ENCODE results near the gene EPHA1. TPM values are rescaled to one million over a fixed set of nuclear protein-coding genes. Genes with fewer than 3 reads are reported as not detected.

Gene EPHA1
- total RNA-seq, 2 experiments from 2014 or later: 1.1 to 1.2 TPM

GRCh38 chr7:143368387-143368786 lies 40.3 kb downstream of the EPHA1 start:
- ChIA-PET CTCF (interaction anchor here (1.0 to 2.6 kb wide), 4 partner anchors 12 to 128 kb away, joined by 3 to 20 read pairs (median 4); no protein-coding TSS in a partner anchor), POLR2A (interaction anchor here (0.8 to 1.1 kb wide), 2 partner anchors 11 to 28 kb away, joined by 3 read pairs; no protein-coding TSS in a partner anchor)
- peaks cover 2% of the 10 kb centered on the region for H3K36me3 Mint-ChIP-seq (ENCODE audit: low read depth)
- H3K27ac Mint-ChIP-seq: no peak overlapping the region
- H3K4me1 Mint-ChIP-seq: peaks cover 22% of the 10 kb centered on the region
- H3K4me3 Mint-ChIP-seq: no peak overlapping the region
- H3K27me3 Mint-ChIP-seq: peaks cover 31% of the 10 kb centered on the region
- H3K9me3 Mint-ChIP-seq: no peaks in the 10 kb centered on the region
- no peak for DNase-seq

- Mint-ChIP-seq H3K27me3 (peaks cover 35% of the 10 kb centered on the region), H3K4me3 (no peak overlapping the region), H3K4me1 (peaks cover 22% of the 10 kb centered on the region), H3K27ac (no peak overlapping the region), H3K36me3 (ENCODE audit: low read depth) (peaks cover 2% of the 10 kb centered on the region), H3K9me3 (no peaks in the 10 kb centered on the region)
- POLR2A ChIA-PET: interaction anchor here (1.1 kb wide), 1 partner anchor 28 kb away, joined by 3 read pairs; no protein-coding TSS in a partner anchor
- DNase-seq: no peak
- CTCF ChIA-PET: interaction anchor here (1.0 to 2.6 kb wide), 2 partner anchors 12 to 128 kb away, joined by 3 to 20 read pairs; no protein-coding TSS in a partner anchor
These were observed 40.7 kb downstream of the EPHA1 start for GRCh38 chr7:143367972-143368371.

GRCh38 chr7:143363016-143363937 lies 45.4 kb downstream of the EPHA1 start:
- Mint-ChIP-seq H3K27ac (no peak overlapping the region), H3K36me3 (ENCODE audit: low read depth) (no peaks in the 10 kb centered on the region), H3K9me3 (no peaks in the 10 kb centered on the region), H3K4me3 (peak overlapping the region; percentile 52), H3K4me1 (peaks cover 10% of the 10 kb centered on the region), H3K27me3 (peaks cover 62% of the 10 kb centered on the region)
- ChIA-PET CTCF (interaction anchor here (2.3 kb wide), 1 partner anchor 17 kb away, joined by 9 read pairs; no protein-coding TSS in a partner anchor), POLR2A (no interaction called here)
- no peak for DNase-seq

GRCh38 chr7:143362131-143363015 lies 46.3 kb downstream of the EPHA1 start, which contains the start of gene FAM131B:
TSS of gene FAM131B (minus strand) at chr7:143362713. CDS start at chr7:143362603, 110 bp downstream.
- H3K4me3 Mint-ChIP-seq: peak within 1 kb of the TSS; percentile 80
- no peak within 1 kb of the TSS for H3K27ac Mint-ChIP-seq
- DNase-seq: peak; percentile 34
- H3K9me3 Mint-ChIP-seq: no peaks in the 10 kb centered on the region
- ChIA-PET CTCF (interaction anchor here (1.0 to 1.3 kb wide), 2 partner anchors 17 to 147 kb away, joined by 3 to 5 read pairs; no protein-coding TSS in a partner anchor), POLR2A (interaction anchor here (1.2 kb wide), 1 partner anchor 22 kb away, joined by 4 read pairs; no protein-coding TSS in a partner anchor)
- peaks cover 10% of the 10 kb centered on the region for H3K4me1 Mint-ChIP-seq
- no peaks in the 10 kb centered on the region for H3K36me3 Mint-ChIP-seq (ENCODE audit: low read depth)
- peaks cover 65% of the 10 kb centered on the region for H3K27me3 Mint-ChIP-seq

- Mint-ChIP-seq H3K36me3 (ENCODE audit: low read depth) (no peaks in the 10 kb centered on the region), H3K9me3 (no peaks in the 10 kb centered on the region), H3K27ac (no peak overlapping the region), H3K27me3 (peaks cover 63% of the 10 kb centered on the region), H3K4me3 (peak overlapping the region; percentile 80), H3K4me1 (peaks cover 10% of the 10 kb centered on the region)
- CTCF ChIA-PET: interaction anchor here (1.0 to 1.3 kb wide), 2 partner anchors 17 to 147 kb away, joined by 3 to 5 read pairs; no protein-coding TSS in a partner anchor
- DNase-seq: no peak
- POLR2A ChIA-PET: interaction anchor here (1.2 kb wide), 1 partner anchor 23 kb away, joined by 4 read pairs; no protein-coding TSS in a partner anchor
These were observed 47.0 kb downstream of the EPHA1 start for GRCh38 chr7:143361552-143362130.

GRCh38 chr7:143360788-143361551 lies 47.7 kb downstream of the EPHA1 start:
- Mint-ChIP-seq H3K4me3 (peak overlapping the region; percentile 56), H3K9me3 (no peaks in the 10 kb centered on the region), H3K4me1 (peaks cover 10% of the 10 kb centered on the region), H3K27ac (no peak overlapping the region), H3K27me3 (peaks cover 58% of the 10 kb centered on the region), H3K36me3 (ENCODE audit: low read depth) (no peaks in the 10 kb centered on the region)
- ChIA-PET POLR2A (interaction anchor here (1.2 to 3.2 kb wide), 4 partner anchors 11 to 73 kb away, joined by 3 to 10 read pairs (median 4); partner anchors contain the start of gene CASP2), CTCF (interaction anchor here (1.0 to 3.2 kb wide), 6 partner anchors 11 to 146 kb away, joined by 3 to 12 read pairs (median 5); no protein-coding TSS in a partner anchor)
- DNase-seq: no peak

DNA sequence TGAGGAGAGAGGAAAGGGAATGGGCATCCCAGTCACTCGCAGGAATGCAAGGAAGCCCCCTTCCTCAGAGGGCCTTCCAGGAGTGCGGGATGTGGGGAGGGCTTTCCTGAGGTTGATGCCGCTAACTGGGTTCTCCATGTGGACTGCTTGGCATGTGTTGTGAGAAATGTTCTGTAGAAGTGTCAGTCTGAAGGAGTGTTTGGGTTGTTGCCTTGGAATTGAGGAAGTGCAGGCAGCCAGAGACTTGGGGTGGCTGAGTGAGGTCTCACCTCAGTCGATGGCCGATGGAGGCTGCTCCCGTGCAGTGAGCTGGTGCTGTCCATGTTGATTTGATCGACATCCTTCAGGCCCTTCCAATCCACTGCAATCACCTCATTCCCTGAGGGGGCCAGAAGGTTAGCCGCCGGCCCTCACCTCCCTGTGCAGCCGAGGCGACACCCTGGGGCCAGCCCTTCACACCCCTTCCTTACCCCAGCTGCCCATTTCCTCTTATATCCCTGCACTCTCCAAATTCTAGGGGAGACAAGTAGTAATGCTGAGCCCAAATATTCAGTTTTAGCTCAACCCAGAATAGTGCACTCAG lies 48.8 kb downstream of the EPHA1 start:
- ChIA-PET POLR2A (interaction anchor here (1.3 to 3.2 kb wide), 3 partner anchors 12 to 72 kb away, joined by 3 to 10 read pairs (median 5); partner anchors contain the start of gene CASP2), CTCF (interaction anchor here (0.6 to 3.2 kb wide), 6 partner anchors 12 to 120 kb away, joined by 3 to 12 read pairs (median 6); no protein-coding TSS in a partner anchor)
- Mint-ChIP-seq H3K27me3 (peaks cover 49% of the 10 kb centered on the region), H3K9me3 (no peaks in the 10 kb centered on the region), H3K36me3 (ENCODE audit: low read depth) (no peaks in the 10 kb centered on the region), H3K27ac (no peak overlapping the region), H3K4me1 (peaks cover 10% of the 10 kb centered on the region), H3K4me3 (no peak overlapping the region)
- DNase-seq: no peak

GRCh38 chr7:143358626-143359025 lies 50.0 kb downstream of the EPHA1 start:
- CTCF ChIA-PET: interaction anchor here (0.9 to 3.2 kb wide), 3 partner anchors 14 to 118 kb away, joined by 3 to 12 read pairs (median 6); no protein-coding TSS in a partner anchor
- Mint-ChIP-seq H3K4me3 (no peak overlapping the region), H3K4me1 (peaks cover 10% of the 10 kb centered on the region), H3K9me3 (no peaks in the 10 kb centered on the region), H3K27ac (no peak overlapping the region), H3K36me3 (ENCODE audit: low read depth) (no peaks in the 10 kb centered on the region), H3K27me3 (peaks cover 37% of the 10 kb centered on the region)
- POLR2A ChIA-PET: interaction anchor here (3.2 kb wide), 1 partner anchor 16 kb away, joined by 10 read pairs; no protein-coding TSS in a partner anchor
- no peak for DNase-seq

GRCh38 chr7:143356414-143357050 lies 52.1 kb downstream of the EPHA1 start:
- ChIA-PET CTCF (interaction anchor here (1.3 to 1.5 kb wide), 2 partner anchors 11 to 116 kb away, joined by 3 read pairs; no protein-coding TSS in a partner anchor), POLR2A (no interaction called here)
- no peak for DNase-seq
- Mint-ChIP-seq H3K9me3 (no peaks in the 10 kb centered on the region), H3K36me3 (ENCODE audit: low read depth) (no peaks in the 10 kb centered on the region), H3K27ac (no peak overlapping the region), H3K4me3 (no peak overlapping the region), H3K27me3 (peaks cover 26% of the 10 kb centered on the region), H3K4me1 (peaks cover 3% of the 10 kb centered on the region)

GRCh38 chr7:143355450-143356385 lies 52.9 kb downstream of the EPHA1 start:
- CTCF ChIA-PET: interaction anchor here (1.3 to 1.5 kb wide), 2 partner anchors 11 to 116 kb away, joined by 3 read pairs; no protein-coding TSS in a partner anchor
- no peaks in the 10 kb centered on the region for H3K36me3 Mint-ChIP-seq (ENCODE audit: low read depth)
- H3K4me3 Mint-ChIP-seq: no peak overlapping the region

More at GRCh38 chr7:143355450-143356385, 52.9 kb downstream of the EPHA1 start:
- DNase-seq: no peak
- Mint-ChIP-seq H3K4me1 (peaks cover 3% of the 10 kb centered on the region), H3K27me3 (peaks cover 19% of the 10 kb centered on the region), H3K27ac (no peak overlapping the region), H3K9me3 (no peaks in the 10 kb centered on the region)
- POLR2A ChIA-PET: no interaction called here
